HFFc6 (cell line): Measurements from ENCODE around the gene CLEC16A. TPM values are rescaled to one million over a fixed set of nuclear protein-coding genes. Genes with fewer than 3 reads are reported as not detected.

Experiments
- DNase-seq: peaks from one replicate; pipeline ENCODE4 v3.0.0-alpha.2; 2018
- H3K27ac Mint-ChIP-seq: 2 replicates; pipeline ENCODE4 v1.8.0; 2020; ENCODE audit warnings: mild to moderate bottlenecking, mixed read lengths
- H3K27me3 Mint-ChIP-seq: 2 replicates; pipeline ENCODE4 v1.8.0; 2021; ENCODE audit warnings: mild to moderate bottlenecking, moderate library complexity, mixed read lengths; ENCODE audit not compliant: insufficient read depth
- H3K36me3 Mint-ChIP-seq: 2 replicates; pipeline ENCODE4 v1.8.0; 2021; ENCODE audit warnings: low read depth, mixed read lengths
- H3K4me1 Mint-ChIP-seq: 2 replicates; pipeline ENCODE4 v1.8.0; 2020; ENCODE audit warnings: low read depth, mixed read lengths
- H3K4me3 Mint-ChIP-seq: 2 replicates; pipeline ENCODE4 v1.8.0; 2020; ENCODE audit warnings: mild to moderate bottlenecking, moderate library complexity, mixed read lengths
- H3K9me3 Mint-ChIP-seq: 2 replicates; pipeline ENCODE4 v1.8.0; 2020; ENCODE audit warnings: mild to moderate bottlenecking, mixed read lengths
- CTCF ChIP-seq: fragments of 200-600 bp; sonication (generic); IDR thresholded peaks from 2 replicates; pipeline ENCODE4 v1.5.0; 2021; ENCODE audit warnings: antibody characterized with exemption, mild to moderate bottlenecking
- total RNA-seq, 6 experiments: library from RNA; stranded (reverse); fragmentation: NEBNext Ultra II Directional; extraction: Animal tissue kit (Norgen Biotek cat#: 25700); gene quantifications; 2 replicates in 1 of 6; 3 replicates in 5 of 6; pipeline ENCODE4 v1.2.3, GENCODE V29; 2021

Gene CLEC16A
- total RNA-seq, 6 experiments from 2014 or later, result 19.4 to 23.2 (median 21.2) TPM

DNA sequence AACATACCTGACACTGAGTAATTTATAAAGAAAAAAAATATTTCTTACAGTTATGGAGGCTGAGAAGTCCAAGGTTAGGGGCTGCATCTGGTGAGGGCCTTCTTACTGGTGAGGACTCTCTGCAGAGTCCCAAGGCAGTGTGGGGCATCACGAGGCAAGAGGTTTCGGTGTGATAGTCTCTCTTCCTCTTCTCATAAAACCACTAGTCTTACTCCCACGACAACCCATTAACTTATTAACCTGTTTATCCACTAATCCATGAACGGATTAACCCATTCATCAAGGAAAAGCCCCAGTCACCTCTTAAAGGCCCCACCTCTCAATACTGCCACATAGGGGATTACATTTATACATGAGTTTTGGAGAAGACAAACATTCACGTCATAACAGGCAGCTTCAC, 47.2 kb upstream of the CLEC16A start:
- no peak for DNase-seq
- Mint-ChIP-seq H3K4me3 (no peak overlapping the region), H3K9me3 (no peaks in the 10 kb centered on the region), H3K4me1 (no peaks in the 10 kb centered on the region), H3K27me3 (peaks cover 21% of the 10 kb centered on the region), H3K36me3 (no peaks in the 10 kb centered on the region), H3K27ac (no peak overlapping the region)
- TF ChIP-seq CTCF, result no peak

DNA sequence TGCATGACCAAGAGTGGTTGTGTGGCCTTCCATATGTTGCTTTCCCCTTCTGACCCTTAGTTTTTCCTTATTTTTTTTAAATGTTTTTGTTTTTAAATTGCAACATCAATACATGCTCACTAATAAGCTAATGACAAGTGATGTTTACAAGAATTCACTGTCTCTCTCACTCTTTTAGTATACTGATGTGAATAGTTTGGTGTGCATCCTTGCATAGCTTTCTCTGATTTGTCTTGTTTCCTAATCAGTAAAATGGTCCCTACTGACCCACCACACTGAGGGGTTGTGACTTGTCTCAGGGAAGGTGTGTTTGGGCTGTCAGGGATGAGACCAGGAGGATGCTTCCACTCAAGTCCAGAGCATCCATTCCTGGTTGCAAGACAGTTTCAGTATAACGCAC, 41.4 kb upstream of the CLEC16A start:
- DNase-seq, result no peak
- Mint-ChIP-seq H3K27ac (no peak overlapping the region), H3K4me3 (no peak overlapping the region), H3K9me3 (peaks cover 10% of the 10 kb centered on the region), H3K27me3 (peaks cover 14% of the 10 kb centered on the region; the same call in 1 of the 2 replicates), H3K4me1 (no peaks in the 10 kb centered on the region), H3K36me3 (peaks cover 5% of the 10 kb centered on the region; the same call in 1 of the 2 replicates)
- no peak for TF ChIP-seq CTCF

DNA sequence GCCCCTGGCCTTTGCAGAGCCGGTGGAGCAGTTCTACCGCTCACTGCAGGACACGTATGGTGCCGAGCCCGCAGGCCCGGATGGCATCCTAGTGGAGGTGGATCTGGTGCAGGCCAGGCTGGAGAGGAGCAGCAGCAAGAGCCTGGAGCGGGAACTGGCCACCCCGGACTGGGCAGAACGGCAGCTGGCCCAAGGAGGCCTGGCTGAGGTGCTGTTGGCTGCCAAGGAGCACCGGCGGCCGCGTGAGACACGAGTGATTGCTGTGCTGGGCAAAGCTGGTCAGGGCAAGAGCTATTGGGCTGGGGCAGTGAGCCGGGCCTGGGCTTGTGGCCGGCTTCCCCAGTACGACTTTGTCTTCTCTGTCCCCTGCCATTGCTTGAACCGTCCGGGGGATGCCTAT, 37.9 kb upstream of the CLEC16A start:
- Mint-ChIP-seq H3K27ac (no peak overlapping the region), H3K36me3 (peaks cover 5% of the 10 kb centered on the region; the same call in 1 of the 2 replicates), H3K9me3 (peaks cover 10% of the 10 kb centered on the region), H3K4me1 (no peaks in the 10 kb centered on the region), H3K27me3 (peaks cover 21% of the 10 kb centered on the region), H3K4me3 (no peak overlapping the region)
- TF ChIP-seq CTCF, result no peak
- DNase-seq, result no peak

GRCh38 chr16:10906914-10907756, 37.2 kb upstream of the CLEC16A start:
- H3K4me1 Mint-ChIP-seq, result no peaks in the 10 kb centered on the region
- DNase-seq, result no peak
- H3K27ac Mint-ChIP-seq, result no peak overlapping the region
- no peak for TF ChIP-seq CTCF
- no peak overlapping the region for H3K4me3 Mint-ChIP-seq
- peaks cover 10% of the 10 kb centered on the region for H3K9me3 Mint-ChIP-seq
- H3K27me3 Mint-ChIP-seq, result peaks cover 25% of the 10 kb centered on the region
- H3K36me3 Mint-ChIP-seq, result peaks cover 5% of the 10 kb centered on the region; the same call in 1 of the 2 replicates

DNA sequence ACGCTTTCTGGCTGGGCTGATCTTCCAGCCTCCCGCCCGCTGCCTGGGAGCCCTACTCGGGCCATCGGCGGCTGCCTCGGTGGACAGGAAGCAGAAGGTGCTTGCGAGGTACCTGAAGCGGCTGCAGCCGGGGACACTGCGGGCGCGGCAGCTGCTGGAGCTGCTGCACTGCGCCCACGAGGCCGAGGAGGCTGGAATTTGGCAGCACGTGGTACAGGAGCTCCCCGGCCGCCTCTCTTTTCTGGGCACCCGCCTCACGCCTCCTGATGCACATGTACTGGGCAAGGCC, 36.7 kb upstream of the CLEC16A start:
- H3K36me3 Mint-ChIP-seq, result peaks cover 5% of the 10 kb centered on the region; the same call in 1 of the 2 replicates
- H3K27ac Mint-ChIP-seq, result no peak overlapping the region
- TF ChIP-seq CTCF, result no peak
- DNase-seq, result no peak
- peaks cover 28% of the 10 kb centered on the region for H3K27me3 Mint-ChIP-seq
- H3K9me3 Mint-ChIP-seq, result peaks cover 10% of the 10 kb centered on the region
- no peak overlapping the region for H3K4me3 Mint-ChIP-seq
- H3K4me1 Mint-ChIP-seq, result no peaks in the 10 kb centered on the region
